PC-3 (cell line): Measurements from ENCODE around the gene KTN1. TPM values are rescaled to one million over a fixed set of nuclear protein-coding genes. Genes with fewer than 3 reads are reported as not detected.

Source experiments
- ATAC-seq: fragments of 200-7000 bp; cut with Tn5 transposase; 2 replicates; pipeline ENCODE4 v1.9.1; 2020; ENCODE audit warnings: mild to moderate bottlenecking, moderate library complexity
- BruUV-seq: library from RNA; stranded (reverse); fragments of 400-500 nt; replicated peaks from 2 replicates; lab custom pipeline; 2021; lab: Mats Ljungman, UMichigan
- CTCF ChIA-PET: fragments of 300-600 bp; sonication (Branson Sonifier 250); formaldehyde crosslinking; loops from one replicate; lab custom pipeline; 2022; ENCODE audit warnings: antibody characterized with exemption; lab: Charles Lee
- POLR2A ChIA-PET: fragments of 300-600 bp; sonication (Branson Sonifier 250); formaldehyde crosslinking; loops from one replicate; lab custom pipeline; 2022; ENCODE audit warnings: antibody characterized with exemption; ENCODE audit not compliant: unreplicated experiment; lab: Charles Lee
- DNase-seq: peaks from one replicate; pipeline ENCODE4 v3.0.0-alpha.2; 2015
- H2AFZ ChIP-seq: fragments of 300-600 bp; sonication (generic); 2 replicates; pipeline ENCODE4 v1.6.0; 2016; ENCODE audit warnings: antibody characterized with exemption, low read length
- H3F3A ChIP-seq: fragments of 300-600 bp; sonication (generic); one replicate; pipeline ENCODE4 v1.6.0; 2017; ENCODE audit warnings: antibody characterized with exemption, low read length, control low read depth, mild to moderate bottlenecking; ENCODE audit not compliant: unreplicated experiment
- H3K27ac ChIP-seq: fragments of 300-600 bp; sonication (generic); 2 replicates; pipeline ENCODE4 v1.5.1; 2016; ENCODE audit warnings: mild to moderate bottlenecking, low read length
- H3K27me3 ChIP-seq: fragments of 300-600 bp; sonication (generic); 2 replicates; pipeline ENCODE4 v1.6.1; 2016; ENCODE audit warnings: low read length, mixed read lengths
- H3K36me3 ChIP-seq: fragments of 300-600 bp; sonication (generic); 2 replicates; pipeline ENCODE4 v1.6.1; 2016; ENCODE audit warnings: low read depth, mixed run types, low read length, mixed read lengths
- H3K4me1 ChIP-seq: fragments of 300-600 bp; sonication (generic); 2 replicates; pipeline ENCODE4 v1.5.1; 2016; ENCODE audit warnings: low read length; ENCODE audit not compliant: insufficient read depth
- H3K4me2 ChIP-seq: fragments of 300-600 bp; sonication (generic); 2 replicates; pipeline ENCODE4 v1.6.0; 2016; ENCODE audit warnings: low read length
- H3K4me3 ChIP-seq: fragments of 300-600 bp; sonication (generic); 2 replicates; pipeline ENCODE4 v1.5.1; 2016; ENCODE audit warnings: mild to moderate bottlenecking, low read length, mixed read lengths
- H3K79me2 ChIP-seq: fragments of 300-600 bp; sonication (generic); 2 replicates; pipeline ENCODE4 v1.6.1; 2017; ENCODE audit warnings: low read length, mixed read lengths
- H3K9ac ChIP-seq: fragments of 300-600 bp; sonication (generic); 2 replicates; pipeline ENCODE4 v1.6.0; 2016; ENCODE audit warnings: mild to moderate bottlenecking, low read length
- H3K9me2 ChIP-seq: fragments of 300-600 bp; sonication (generic); replicated peaks from 2 replicates; pipeline ENCODE4 v1.6.1; 2016; ENCODE audit warnings: mixed run types, low read length, mixed read lengths
- H3K9me3 ChIP-seq: fragments of 300-600 bp; sonication (generic); 2 replicates; pipeline ENCODE4 v1.6.1; 2016; ENCODE audit warnings: low read length, mixed read lengths
- H4K20me1 ChIP-seq: fragments of 300-600 bp; sonication (generic); 2 replicates; pipeline ENCODE4 v1.6.1; 2016; ENCODE audit warnings: low read length, mixed read lengths
- CTCF ChIP-seq: fragments of 300-600 bp; sonication (generic); conservative IDR thresholded peaks from 2 replicates; pipeline ENCODE4 v1.5.1; 2017; ENCODE audit warnings: antibody characterized with exemption, low read depth, mild to moderate bottlenecking, low read length
- EZH2 ChIP-seq: fragments of 300-600 bp; sonication (generic); IDR thresholded peaks from one replicate; pipeline ENCODE4 v1.6.1; 2017; ENCODE audit warnings: antibody characterized with exemption, mild to moderate bottlenecking, low read length; ENCODE audit not compliant: unreplicated experiment
- EZH2phosphoT487 ChIP-seq: fragments of 300-600 bp; sonication (generic); IDR thresholded peaks from 2 replicates; pipeline ENCODE4 v1.6.1; 2018; ENCODE audit warnings: mild to moderate bottlenecking, antibody characterized with exemption, low read length, borderline replicate concordance
- intact Hi-C: fragments of 100-400 bp; cut with micrococcal nuclease; formaldehyde crosslinking; loops from 2 replicates; pipeline ENCODE4 v1.9.0; 2023
- total RNA-seq: library from RNA; depleted of rRNA; stranded (reverse); fragments of >200 nt; gene quantifications from 2 replicates; pipeline ENCODE4 v1.2.3, GENCODE V29; 2014

Gene KTN1
- total RNA-seq, 1 experiment from 2014 or later = 251 TPM

GRCh38 chr14:55536204-55536708 lies 43.8 kb upstream of the KTN1 start:
- peak overlapping the region; percentile 9 for H3K27ac ChIP-seq
- H3K4me2 ChIP-seq = peak overlapping the region; percentile 23
- DNase-seq (peak; percentile 43), ATAC-seq (peak; percentile 9)
- no peaks in the 10 kb centered on the region for H3K9me2 ChIP-seq
- no peak overlapping the region for H3K4me3 ChIP-seq
- H3F3A ChIP-seq = peaks cover 7% of the 10 kb centered on the region
- H4K20me1 ChIP-seq = no peaks in the 10 kb centered on the region
- H3K27me3 ChIP-seq = no peaks in the 10 kb centered on the region
- H2AFZ ChIP-seq = no peak overlapping the region
- no peak overlapping the region for H3K9ac ChIP-seq
- no peaks in the 10 kb centered on the region for H3K9me3 ChIP-seq
- intact Hi-C loops = no loop called here
- no peak for TF ChIP-seq EZH2
- ChIA-PET CTCF (no interaction called here), POLR2A (no interaction called here)
- no peaks in the 10 kb centered on the region for H3K79me2 ChIP-seq
- no TSS peak for BruUV-seq
- no peaks in the 10 kb centered on the region for H3K36me3 ChIP-seq
- peaks cover 26% of the 10 kb centered on the region for H3K4me1 ChIP-seq

GRCh38 chr14:55537782-55538181 lies 42.2 kb upstream of the KTN1 start:
- H3F3A ChIP-seq = peaks cover 10% of the 10 kb centered on the region
- no TSS peak for BruUV-seq
- no peaks in the 10 kb centered on the region for H3K36me3 ChIP-seq
- peaks cover 40% of the 10 kb centered on the region for H3K4me1 ChIP-seq
- no peak overlapping the region for H3K9ac ChIP-seq
- no peak overlapping the region for H3K27ac ChIP-seq
- H3K9me3 ChIP-seq = no peaks in the 10 kb centered on the region
- POLR2A ChIA-PET = no interaction called here
- H3K27me3 ChIP-seq = no peaks in the 10 kb centered on the region
- no peak overlapping the region for H3K4me2 ChIP-seq
- DNase-seq = no peak
- no peaks in the 10 kb centered on the region for H3K79me2 ChIP-seq
- no peak overlapping the region for H3K4me3 ChIP-seq
- no peaks in the 10 kb centered on the region for H3K9me2 ChIP-seq
- CTCF ChIA-PET = no interaction called here
- no peak overlapping the region for H2AFZ ChIP-seq
- no peaks in the 10 kb centered on the region for H4K20me1 ChIP-seq
- no peak for TF ChIP-seq EZH2phosphoT487
- no peak for TF ChIP-seq EZH2
- TF ChIP-seq CTCF = no peak
- intact Hi-C loops = no loop called here
- ATAC-seq = no peak

GRCh38 chr14:55539975-55540374 lies 40.0 kb upstream of the KTN1 start:
- H3K4me1 ChIP-seq = peaks cover 40% of the 10 kb centered on the region
- POLR2A ChIA-PET = no interaction called here
- CTCF ChIA-PET = no interaction called here
- H3K36me3 ChIP-seq = no peaks in the 10 kb centered on the region
- TF ChIP-seq EZH2phosphoT487 (no peak), EZH2 (no peak), CTCF (no peak)
- no peak for DNase-seq
- H3K4me3 ChIP-seq = no peak overlapping the region
- no peak overlapping the region for H3K4me2 ChIP-seq
- peaks cover 10% of the 10 kb centered on the region for H3F3A ChIP-seq
- no peak for ATAC-seq
- H3K27ac ChIP-seq = no peak overlapping the region
- H3K9ac ChIP-seq = no peak overlapping the region
- intact Hi-C loops = no loop called here
- no peaks in the 10 kb centered on the region for H3K79me2 ChIP-seq
- H4K20me1 ChIP-seq = no peaks in the 10 kb centered on the region
- no TSS peak for BruUV-seq
- H3K9me3 ChIP-seq = no peaks in the 10 kb centered on the region
- no peaks in the 10 kb centered on the region for H3K27me3 ChIP-seq
- H2AFZ ChIP-seq = no peak overlapping the region
- no peaks in the 10 kb centered on the region for H3K9me2 ChIP-seq
